ENCODE data around the gene AFAP1L2. TPM values are rescaled to one million over a fixed set of nuclear protein-coding genes. Genes with fewer than 3 reads are reported as not detected.

The AFAP1L2 gene, protein sequence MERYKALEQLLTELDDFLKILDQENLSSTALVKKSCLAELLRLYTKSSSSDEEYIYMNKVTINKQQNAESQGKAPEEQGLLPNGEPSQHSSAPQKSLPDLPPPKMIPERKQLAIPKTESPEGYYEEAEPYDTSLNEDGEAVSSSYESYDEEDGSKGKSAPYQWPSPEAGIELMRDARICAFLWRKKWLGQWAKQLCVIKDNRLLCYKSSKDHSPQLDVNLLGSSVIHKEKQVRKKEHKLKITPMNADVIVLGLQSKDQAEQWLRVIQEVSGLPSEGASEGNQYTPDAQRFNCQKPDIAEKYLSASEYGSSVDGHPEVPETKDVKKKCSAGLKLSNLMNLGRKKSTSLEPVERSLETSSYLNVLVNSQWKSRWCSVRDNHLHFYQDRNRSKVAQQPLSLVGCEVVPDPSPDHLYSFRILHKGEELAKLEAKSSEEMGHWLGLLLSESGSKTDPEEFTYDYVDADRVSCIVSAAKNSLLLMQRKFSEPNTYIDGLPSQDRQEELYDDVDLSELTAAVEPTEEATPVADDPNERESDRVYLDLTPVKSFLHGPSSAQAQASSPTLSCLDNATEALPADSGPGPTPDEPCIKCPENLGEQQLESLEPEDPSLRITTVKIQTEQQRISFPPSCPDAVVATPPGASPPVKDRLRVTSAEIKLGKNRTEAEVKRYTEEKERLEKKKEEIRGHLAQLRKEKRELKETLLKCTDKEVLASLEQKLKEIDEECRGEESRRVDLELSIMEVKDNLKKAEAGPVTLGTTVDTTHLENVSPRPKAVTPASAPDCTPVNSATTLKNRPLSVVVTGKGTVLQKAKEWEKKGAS
- 10 to 100 TPM in 2 of 4 donors, 1 to 10 TPM in 2; 6.5 to 35.5 (median 12.9) TPM for total RNA-seq

DNA sequence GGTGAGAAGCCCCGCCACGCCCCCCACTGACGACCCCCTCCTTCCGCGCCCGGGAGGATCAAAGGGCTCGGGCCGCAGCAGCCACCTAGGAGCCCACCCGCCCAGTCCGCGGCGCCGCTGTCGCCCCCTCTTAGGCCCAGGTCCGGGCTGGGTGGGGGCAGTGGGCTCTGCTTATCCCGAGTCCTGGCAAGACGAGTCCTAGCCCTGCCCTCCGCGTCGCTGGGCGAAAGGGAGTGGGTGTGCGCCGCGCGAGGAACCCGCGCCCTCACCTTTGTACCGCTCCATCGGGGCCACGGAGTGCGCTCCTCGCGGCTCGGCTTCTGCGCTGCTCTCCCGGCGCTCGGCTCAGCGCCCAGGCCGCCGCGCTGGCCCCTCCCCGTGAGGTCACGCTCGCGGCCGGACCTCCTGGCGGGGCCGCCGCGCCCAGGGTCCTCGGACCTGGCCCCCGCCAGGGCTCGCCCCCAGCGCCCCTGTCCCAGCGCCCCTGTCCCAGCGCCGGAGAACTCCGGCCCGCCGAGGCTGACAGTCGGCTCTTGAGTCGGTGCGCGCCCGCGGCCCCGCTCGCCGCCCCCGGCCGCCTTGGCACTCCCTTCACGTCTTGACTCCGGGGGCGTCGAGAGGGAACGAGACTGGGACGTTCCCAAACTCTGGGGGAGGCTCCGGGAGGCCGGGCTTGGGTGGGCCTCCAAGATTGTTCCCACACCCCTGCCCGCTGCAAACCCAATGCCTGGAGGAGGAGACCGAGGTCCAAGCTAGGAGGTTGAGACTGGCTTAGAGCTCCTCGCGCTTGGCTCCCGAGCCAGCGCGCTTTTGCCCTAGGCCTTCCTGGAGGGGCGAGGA, at the start of gene AFAP1L2:
Gene AFAP1L2 (minus strand): TSS at position 332 of the 840 bp plus-strand sequence. CDS start 47 bp downstream, at position 285.
- peak; percentile 43 to 44 for TF ChIP-seq POLR2A (IDR thresholded peaks at IDR 0.05)
- TF ChIP-seq, protein P1, sequence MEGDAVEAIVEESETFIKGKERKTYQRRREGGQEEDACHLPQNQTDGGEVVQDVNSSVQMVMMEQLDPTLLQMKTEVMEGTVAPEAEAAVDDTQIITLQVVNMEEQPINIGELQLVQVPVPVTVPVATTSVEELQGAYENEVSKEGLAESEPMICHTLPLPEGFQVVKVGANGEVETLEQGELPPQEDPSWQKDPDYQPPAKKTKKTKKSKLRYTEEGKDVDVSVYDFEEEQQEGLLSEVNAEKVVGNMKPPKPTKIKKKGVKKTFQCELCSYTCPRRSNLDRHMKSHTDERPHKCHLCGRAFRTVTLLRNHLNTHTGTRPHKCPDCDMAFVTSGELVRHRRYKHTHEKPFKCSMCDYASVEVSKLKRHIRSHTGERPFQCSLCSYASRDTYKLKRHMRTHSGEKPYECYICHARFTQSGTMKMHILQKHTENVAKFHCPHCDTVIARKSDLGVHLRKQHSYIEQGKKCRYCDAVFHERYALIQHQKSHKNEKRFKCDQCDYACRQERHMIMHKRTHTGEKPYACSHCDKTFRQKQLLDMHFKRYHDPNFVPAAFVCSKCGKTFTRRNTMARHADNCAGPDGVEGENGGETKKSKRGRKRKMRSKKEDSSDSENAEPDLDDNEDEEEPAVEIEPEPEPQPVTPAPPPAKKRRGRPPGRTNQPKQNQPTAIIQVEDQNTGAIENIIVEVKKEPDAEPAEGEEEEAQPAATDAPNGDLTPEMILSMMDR (IDR thresholded peaks at IDR 0.05): no peak
- peak within 1 kb of the TSS; percentile 58 to 74 (median 68) for H3K27ac ChIP-seq

GRCh38 chr10:114453576-114453975, 49.3 kb upstream of the AFAP1L2 start:
- TF ChIP-seq, protein P1 (IDR thresholded peaks at IDR 0.05): no peak
- TF ChIP-seq POLR2A (IDR thresholded peaks at IDR 0.05): no peak
- Histone ChIP-seq H3K9me3 (no peaks in the 10 kb centered on the region), H3K36me3 (peaks cover 0 to 15% (median 0%) of the 10 kb centered on the region in 3 donors), H3K27me3 (no peaks in the 10 kb centered on the region), H3K27ac (no peak overlapping the region), H3K4me1 (no peaks in the 10 kb centered on the region), H3K4me3 (no peak overlapping the region)
- no peak for DNase-seq

More for the DNA sequence above, at the start of gene AFAP1L2:
- Histone ChIP-seq H3K4me3 (peak within 1 kb of the TSS; percentile 36 to 70 (median 50)), H3K9me3 (no peaks in the 10 kb centered on the region), H3K4me1 (peaks cover 0 to 9% (median 0%) of the 10 kb centered on the region in 4 donors), H3K36me3 (no peaks in the 10 kb centered on the region), H3K27me3 (no peaks in the 10 kb centered on the region)
- DNase-seq: peak in 2 of 3 donors; percentile 65 to 82

- H3K4me3 ChIP-seq: no peak overlapping the region
- H3K27ac ChIP-seq: no peak overlapping the region
- H3K36me3 ChIP-seq: peaks cover 0 to 39% (median 0%) of the 10 kb centered on the region in 3 donors
- H3K4me1 ChIP-seq: no peaks in the 10 kb centered on the region
- H3K9me3 ChIP-seq: no peaks in the 10 kb centered on the region
- no peaks in the 10 kb centered on the region for H3K27me3 ChIP-seq
- no peak for DNase-seq
- no peak for TF ChIP-seq POLR2A (IDR thresholded peaks at IDR 0.05)
- TF ChIP-seq, protein P1 (IDR thresholded peaks at IDR 0.05): no peak
Observed at GRCh38 chr10:114448897-114449296, 44.6 kb upstream of the AFAP1L2 start.

- H3K9me3 ChIP-seq: no peaks in the 10 kb centered on the region
- H3K4me3 ChIP-seq: no peak overlapping the region
- no peak overlapping the region for H3K27ac ChIP-seq
- no peaks in the 10 kb centered on the region for H3K27me3 ChIP-seq
- DNase-seq: no peak
- no peaks in the 10 kb centered on the region for H3K4me1 ChIP-seq
- TF ChIP-seq, protein P1 (IDR thresholded peaks at IDR 0.05): no peak
- TF ChIP-seq POLR2A (IDR thresholded peaks at IDR 0.05): no peak
- peaks cover 0 to 55% (median 0%) of the 10 kb centered on the region in 3 donors for H3K36me3 ChIP-seq
Observed at GRCh38 chr10:114445332-114445731, 41.0 kb upstream of the AFAP1L2 start.

- TF ChIP-seq POLR2A (IDR thresholded peaks at IDR 0.05): no peak
- TF ChIP-seq, protein P1 (IDR thresholded peaks at IDR 0.05): no peak
- H3K9me3 ChIP-seq: no peaks in the 10 kb centered on the region
- no peaks in the 10 kb centered on the region for H3K27me3 ChIP-seq
- H3K4me3 ChIP-seq: no peak overlapping the region
- H3K27ac ChIP-seq: no peak overlapping the region
- DNase-seq: no peak
- no peaks in the 10 kb centered on the region for H3K4me1 ChIP-seq
- peaks cover 0 to 61% (median 0%) of the 10 kb centered on the region in 3 donors for H3K36me3 ChIP-seq
Observed at GRCh38 chr10:114444819-114445218, 40.5 kb upstream of the AFAP1L2 start.

Measured in Peyer's patch (tissue), 4 donors.